ENCODE results near the gene CDCP1.

The CDCP1 gene

GRCh38 chr3:45037720-45038455 is 108.3 kb downstream of the CDCP1 start:
- H3K27me3 ChIP-seq (ENCODE audit: insufficient read depth, low read length) = peaks cover 3% of the 10 kb centered on the region
- H2AFZ ChIP-seq (ENCODE audit: low read depth, low read length) = no peak overlapping the region
- H3K4me3 ChIP-seq (ENCODE audit: low read length) = no peak overlapping the region
- H3K9me3 ChIP-seq (ENCODE audit: low read length) = no peaks in the 10 kb centered on the region
- H3K4me1 ChIP-seq (ENCODE audit: insufficient read depth, low read length) = peaks cover 3% of the 10 kb centered on the region
- no peaks in the 10 kb centered on the region for H3K36me3 ChIP-seq (ENCODE audit: insufficient read depth, low read length)

- Histone ChIP-seq H2AFZ (ENCODE audit: low read depth, low read length) (no peak overlapping the region), H3K4me1 (ENCODE audit: insufficient read depth, low read length) (peaks cover 3% of the 10 kb centered on the region), H3K4me3 (ENCODE audit: low read length) (no peak overlapping the region), H3K27me3 (ENCODE audit: insufficient read depth, low read length) (peaks cover 3% of the 10 kb centered on the region), H3K36me3 (ENCODE audit: insufficient read depth, low read length) (no peaks in the 10 kb centered on the region), H3K9me3 (ENCODE audit: low read length) (no peaks in the 10 kb centered on the region)
These were observed 110.5 kb downstream of the CDCP1 start for GRCh38 chr3:45035441-45036301.

- Histone ChIP-seq H2AFZ (ENCODE audit: low read depth, low read length) (no peak overlapping the region), H3K9me3 (ENCODE audit: low read length) (no peaks in the 10 kb centered on the region), H3K27me3 (ENCODE audit: insufficient read depth, low read length) (peaks cover 3% of the 10 kb centered on the region), H3K4me1 (ENCODE audit: insufficient read depth, low read length) (peaks cover 3% of the 10 kb centered on the region), H3K4me3 (ENCODE audit: low read length) (no peak overlapping the region), H3K36me3 (ENCODE audit: insufficient read depth, low read length) (no peaks in the 10 kb centered on the region)
These were observed 111.4 kb downstream of the CDCP1 start for GRCh38 chr3:45034612-45035252.

GRCh38 chr3:45033791-45034190 is 112.4 kb downstream of the CDCP1 start:
- peaks cover 3% of the 10 kb centered on the region for H3K4me1 ChIP-seq (ENCODE audit: insufficient read depth, low read length)
- H3K4me3 ChIP-seq (ENCODE audit: low read length) = no peak overlapping the region
- H3K9me3 ChIP-seq (ENCODE audit: low read length) = no peaks in the 10 kb centered on the region
- H2AFZ ChIP-seq (ENCODE audit: low read depth, low read length) = no peak overlapping the region
- H3K36me3 ChIP-seq (ENCODE audit: insufficient read depth, low read length) = no peaks in the 10 kb centered on the region
- H3K27me3 ChIP-seq (ENCODE audit: insufficient read depth, low read length) = peaks cover 3% of the 10 kb centered on the region
